B cell (primary cell): ENCODE data around the gene TOM1L2. TPM values are rescaled to one million over a fixed set of nuclear protein-coding genes. Genes with fewer than 3 reads are reported as not detected.

Experiments used
- ATAC-seq: fragments of 200-7000 bp; cut with Tn5 transposase; one replicate; pipeline ENCODE4 v1.10.0; 2021; ENCODE audit warnings: low read depth, mild to moderate bottlenecking, moderate number of reproducible peaks, moderate library complexity
- CTCF ChIA-PET: fragments of 350-600 bp; sonication (Branson Sonifier 250); formaldehyde crosslinking; loops from one replicate; lab custom pipeline; 2021; ENCODE audit warnings: antibody characterized with exemption, inconsistent platforms; lab: Charles Lee
- POLR2A ChIA-PET: fragments of 350-600 bp; sonication (Branson Sonifier 250); formaldehyde crosslinking; loops from one replicate; lab custom pipeline; 2021; ENCODE audit warnings: antibody characterized with exemption; lab: Charles Lee
- DNase-seq: peaks from one replicate; pipeline ENCODE4 v3.0.0; 2013
- H2AFZ ChIP-seq: 2 replicates; pipeline ENCODE4 v1.6.1; 2012; ENCODE audit warnings: mild to moderate bottlenecking, low read depth, low read length; ENCODE audit not compliant: insufficient read depth, poor library complexity, severe bottlenecking
- H3K27ac ChIP-seq, 2 donors: 1 replicate in 1 of 2; 2 replicates in 1 of 2; pipeline ENCODE4 v1.5.1; 2012 to 2013; ENCODE audit warnings: low read length in 2 of 2, mild to moderate bottlenecking in 2 of 2, moderate library complexity in 1 of 2
- H3K27me3 ChIP-seq, 4 experiments: fragments of 200-600 bp in 1 of 4; sonication (generic) in 1 of 4; replicated peaks in 1 of 4; 1 replicate in 2 of 4; 2 replicates in 2 of 4; pipeline versions ENCODE4 v1.6.1 to v1.7.0; 2013 to 2016; ENCODE audit warnings: low read length in 3 of 4, mild to moderate bottlenecking in 2 of 4, mixed read lengths in 1 of 4, moderate library complexity in 1 of 4; ENCODE audit not compliant: insufficient read depth in 4 of 4, control insufficient read depth in 3 of 4; ENCODE audit errors: control extremely low read depth in 1 of 4
- H3K36me3 ChIP-seq, 2 experiments: replicated peaks in 1 of 2; 1 replicate in 1 of 2; 2 replicates in 1 of 2; pipeline versions ENCODE4 v1.6.1 to v1.7.1; 2013; ENCODE audit warnings: low read length in 1 of 2; ENCODE audit not compliant: insufficient read depth in 2 of 2, control insufficient read depth in 1 of 2; ENCODE audit errors: control extremely low read depth in 1 of 2, extremely low read depth in 1 of 2
- H3K4me1 ChIP-seq, 2 donors: fragments of 200-600 bp in 1 of 2; sonication (generic) in 1 of 2; 1 replicate in 1 of 2; 2 replicates in 1 of 2; pipeline versions ENCODE4 v1.5.1 to v1.6.1; 2013 to 2017; ENCODE audit warnings: low read length in 2 of 2; ENCODE audit not compliant: control insufficient read depth in 2 of 2, insufficient read depth in 2 of 2
- H3K4me2 ChIP-seq: replicated peaks from 2 replicates; pipeline ENCODE3; 2012; ENCODE audit warnings: mild to moderate bottlenecking, low read depth, low read length; ENCODE audit not compliant: poor library complexity, severe bottlenecking
- H3K4me3 ChIP-seq, 5 experiments: fragments of 200-600 bp in 1 of 5; sonication (generic) in 1 of 5; 1 replicate in 3 of 5; 2 replicates in 2 of 5; pipeline versions ENCODE4 v1.5.1 to v1.7.0; 2011 to 2016; ENCODE audit warnings: low read length in 4 of 5, mild to moderate bottlenecking in 4 of 5, low read depth in 2 of 5, control low read depth in 1 of 5, moderate library complexity in 1 of 5; ENCODE audit not compliant: insufficient read depth in 1 of 5; ENCODE audit errors: control extremely low read depth in 1 of 5, extremely low read depth in 1 of 5
- H3K79me2 ChIP-seq: fragments of 200-600 bp; sonication (generic); one replicate; pipeline ENCODE4 v1.6.0; 2016; ENCODE audit warnings: low read length; ENCODE audit not compliant: control insufficient read depth, insufficient read depth
- H3K9ac ChIP-seq: fragments of 200-600 bp; sonication (generic); 2 replicates; pipeline ENCODE4 v1.6.1; 2017; ENCODE audit warnings: mild to moderate bottlenecking, low read length, moderate library complexity
- H3K9me3 ChIP-seq, 3 donors: one replicate each; pipeline versions ENCODE4 v1.6.1 to v1.7.1; 2013; ENCODE audit warnings: low read length in 2 of 3; ENCODE audit not compliant: control insufficient read depth in 2 of 3, insufficient read depth in 1 of 3; ENCODE audit errors: control extremely low read depth in 1 of 3
- H4K20me1 ChIP-seq: 2 replicates; pipeline ENCODE4 v1.6.0; 2012; ENCODE audit warnings: mild to moderate bottlenecking, low read length; ENCODE audit not compliant: insufficient read depth, control insufficient read depth, poor library complexity, severe bottlenecking
- H3K27ac Mint-ChIP-seq: one replicate; pipeline ENCODE4 v1.8.0; 2021; ENCODE audit warnings: mixed read lengths
- H3K27me3 Mint-ChIP-seq: one replicate; pipeline ENCODE4 v1.8.0; 2021; ENCODE audit warnings: mixed read lengths
- H3K4me1 Mint-ChIP-seq: one replicate; pipeline ENCODE4 v1.8.0; 2021; ENCODE audit warnings: mixed read lengths
- H3K4me3 Mint-ChIP-seq: one replicate; pipeline ENCODE4 v1.8.0; 2021; ENCODE audit warnings: mixed read lengths
- H3K9me3 Mint-ChIP-seq: one replicate; pipeline ENCODE4 v1.8.0; 2022; ENCODE audit warnings: mixed read lengths; ENCODE audit not compliant: insufficient read depth
- EZH2 ChIP-seq: IDR thresholded peaks from 2 replicates; pipeline ENCODE4 v1.6.1; 2012; ENCODE audit warnings: borderline replicate concordance, low read depth, mild to moderate bottlenecking, moderate library complexity, low read length; ENCODE audit not compliant: insufficient read depth, poor library complexity, severe bottlenecking
- WGBS: methylation state at CpG from one replicate; pipeline ENCODE4 v1.1.5; 2013; ENCODE audit warnings: missing lambda C conversion rate; ENCODE audit not compliant: insufficient coverage; 5-methylcytosine and 5-hydroxymethylcytosine counted together
- intact Hi-C: fragments of 100-400 bp; cut with micrococcal nuclease; formaldehyde crosslinking; loops from one replicate; pipeline ENCODE4 v1.10.0; 2022
- polyA plus RNA-seq: library from polyadenylated mRNA; depleted of rRNA; stranded (reverse); fragments of >200 nt; gene quantifications from 2 replicates; pipeline ENCODE4 v1.2.3, GENCODE V29; 2012
- total RNA-seq, 2 donors: library from RNA; stranded (reverse); fragments of 120-200 nt in 1 of 2; gene quantifications; 1 replicate in 1 of 2; 2 replicates in 1 of 2; pipeline versions ENCODE4 v1.2.3 to v1.2.4, GENCODE V29; 2013 to 2022
- TF ChIP-seq, protein P1 (sequence below): fragments of 200-600 bp; IDR thresholded peaks from one replicate; pipeline ENCODE4 v1.8.0; 2022; ENCODE audit warnings: antibody characterized with exemption, mild to moderate bottlenecking

TOM1L2 gene
- total and polyA plus RNA-seq, 2 donors (not counting 1 experiment from before 2014, with no cell fraction given), result 25.1 to 29.7 TPM

DNA sequence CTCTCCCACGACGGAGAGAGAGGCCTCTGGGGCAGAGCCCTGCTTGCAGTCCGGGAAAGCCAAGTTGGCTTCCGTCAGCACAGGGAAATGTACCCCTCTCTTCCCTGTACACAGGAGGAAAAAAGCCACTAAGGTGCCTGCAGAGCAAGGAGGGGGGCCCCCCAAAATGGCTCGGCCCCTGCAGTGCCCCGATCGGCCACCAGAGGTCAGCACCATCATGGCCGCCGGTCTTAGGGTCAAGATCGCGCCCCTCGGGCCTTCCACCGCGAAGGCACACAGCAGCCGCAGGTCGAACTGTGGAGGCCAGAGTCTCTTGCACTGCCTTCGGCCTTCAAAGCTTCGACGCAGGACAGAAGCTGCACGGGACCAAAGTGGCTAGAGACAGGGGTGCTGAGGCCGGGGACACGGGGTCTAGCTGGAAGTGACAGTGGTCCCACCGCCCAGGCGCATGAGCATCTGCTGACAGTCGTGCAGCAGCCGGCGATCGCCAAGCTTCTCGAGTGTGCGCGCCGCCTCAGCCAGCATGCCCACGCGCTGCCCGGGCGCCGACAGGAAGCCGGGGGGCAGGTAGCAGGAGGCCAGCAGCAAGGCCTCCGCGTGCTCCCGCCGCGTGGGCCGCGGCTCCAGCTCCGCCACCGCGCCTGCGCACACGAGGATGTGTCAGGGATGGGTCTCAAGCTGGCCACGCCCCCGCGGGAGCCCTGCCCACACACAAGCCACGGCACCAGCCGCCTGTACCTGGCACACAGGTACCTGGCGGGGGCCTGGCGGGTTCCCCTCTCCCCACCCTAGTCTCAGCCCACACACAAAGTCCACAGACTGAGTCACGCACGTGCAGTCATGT is 159.8 kb downstream of the TOM1L2 start:
- no peaks in the 10 kb centered on the region for H3K27me3 Mint-ChIP-seq
- no peak overlapping the region for H3K27ac Mint-ChIP-seq
- TF ChIP-seq EZH2, result no peak
- TF ChIP-seq, protein P1, sequence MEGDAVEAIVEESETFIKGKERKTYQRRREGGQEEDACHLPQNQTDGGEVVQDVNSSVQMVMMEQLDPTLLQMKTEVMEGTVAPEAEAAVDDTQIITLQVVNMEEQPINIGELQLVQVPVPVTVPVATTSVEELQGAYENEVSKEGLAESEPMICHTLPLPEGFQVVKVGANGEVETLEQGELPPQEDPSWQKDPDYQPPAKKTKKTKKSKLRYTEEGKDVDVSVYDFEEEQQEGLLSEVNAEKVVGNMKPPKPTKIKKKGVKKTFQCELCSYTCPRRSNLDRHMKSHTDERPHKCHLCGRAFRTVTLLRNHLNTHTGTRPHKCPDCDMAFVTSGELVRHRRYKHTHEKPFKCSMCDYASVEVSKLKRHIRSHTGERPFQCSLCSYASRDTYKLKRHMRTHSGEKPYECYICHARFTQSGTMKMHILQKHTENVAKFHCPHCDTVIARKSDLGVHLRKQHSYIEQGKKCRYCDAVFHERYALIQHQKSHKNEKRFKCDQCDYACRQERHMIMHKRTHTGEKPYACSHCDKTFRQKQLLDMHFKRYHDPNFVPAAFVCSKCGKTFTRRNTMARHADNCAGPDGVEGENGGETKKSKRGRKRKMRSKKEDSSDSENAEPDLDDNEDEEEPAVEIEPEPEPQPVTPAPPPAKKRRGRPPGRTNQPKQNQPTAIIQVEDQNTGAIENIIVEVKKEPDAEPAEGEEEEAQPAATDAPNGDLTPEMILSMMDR, result peak; percentile 100
- ATAC-seq (peak; percentile 86), DNase-seq (peak; percentile 82)
- Histone ChIP-seq H3K27ac (no peak overlapping the region), H3K9me3 (no peaks in the 10 kb centered on the region), H3K36me3 (peaks cover 0 to 26% of the 10 kb centered on the region in 2 experiments), H3K4me3 (no peak overlapping the region), H3K4me1 (peaks cover 0 to 9% of the 10 kb centered on the region in 2 donors), H3K27me3 (no peaks in the 10 kb centered on the region), H2AFZ (peak overlapping the region; percentile 52), H3K4me2 (peak overlapping the region; percentile 44), H4K20me1 (peaks cover 14% of the 10 kb centered on the region), H3K9ac (no peak overlapping the region), H3K79me2 (no peaks in the 10 kb centered on the region)
- intact Hi-C loops, result loop anchor here (1.0 kb wide), 2 partner anchors 24 to 48 kb away; partner anchors contain the start of gene SREBF1
- POLR2A ChIA-PET, result interaction anchor here (0.7 to 1.1 kb wide), 2 partner anchors 24 to 176 kb away, joined by 3 to 4 read pairs; partner anchors contain the start of gene SREBF1
- H3K4me1 Mint-ChIP-seq, result peaks cover 7% of the 10 kb centered on the region
- 72% methylated on average over 57 of the region's 59 CpGs for WGBS
- H3K4me3 Mint-ChIP-seq, result no peak overlapping the region
- no peaks in the 10 kb centered on the region for H3K9me3 Mint-ChIP-seq
- CTCF ChIA-PET, result interaction anchor here (0.7 to 6.4 kb wide), 25 partner anchors 9 to 221 kb away, joined by 3 to 109 read pairs (median 9); partner anchors contain the start of genes RAI1 and SREBF1
